ENCODE data around the gene BMP2K.

BMP2K gene

DNA sequence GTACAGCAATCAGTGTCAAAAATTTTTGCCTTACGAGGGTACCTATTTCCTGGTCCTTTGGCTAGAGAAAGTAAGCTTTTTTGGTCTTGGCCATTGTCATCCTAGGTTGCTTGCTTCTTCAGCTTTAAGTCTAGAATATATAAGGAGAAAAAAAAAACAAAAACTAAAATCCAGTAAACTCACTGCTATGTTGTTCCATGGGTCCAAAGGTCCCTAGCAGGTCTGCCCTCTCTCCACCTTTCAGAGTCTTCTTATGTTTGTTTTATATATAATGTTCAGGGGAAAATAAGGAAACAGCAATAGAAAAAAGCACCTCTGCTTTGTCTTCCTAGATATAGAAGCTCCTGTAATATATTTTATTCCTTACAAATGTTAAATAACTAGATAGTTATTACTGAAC is 18.1 kb upstream of the BMP2K start:
- TF ChIP-seq, protein P1, sequence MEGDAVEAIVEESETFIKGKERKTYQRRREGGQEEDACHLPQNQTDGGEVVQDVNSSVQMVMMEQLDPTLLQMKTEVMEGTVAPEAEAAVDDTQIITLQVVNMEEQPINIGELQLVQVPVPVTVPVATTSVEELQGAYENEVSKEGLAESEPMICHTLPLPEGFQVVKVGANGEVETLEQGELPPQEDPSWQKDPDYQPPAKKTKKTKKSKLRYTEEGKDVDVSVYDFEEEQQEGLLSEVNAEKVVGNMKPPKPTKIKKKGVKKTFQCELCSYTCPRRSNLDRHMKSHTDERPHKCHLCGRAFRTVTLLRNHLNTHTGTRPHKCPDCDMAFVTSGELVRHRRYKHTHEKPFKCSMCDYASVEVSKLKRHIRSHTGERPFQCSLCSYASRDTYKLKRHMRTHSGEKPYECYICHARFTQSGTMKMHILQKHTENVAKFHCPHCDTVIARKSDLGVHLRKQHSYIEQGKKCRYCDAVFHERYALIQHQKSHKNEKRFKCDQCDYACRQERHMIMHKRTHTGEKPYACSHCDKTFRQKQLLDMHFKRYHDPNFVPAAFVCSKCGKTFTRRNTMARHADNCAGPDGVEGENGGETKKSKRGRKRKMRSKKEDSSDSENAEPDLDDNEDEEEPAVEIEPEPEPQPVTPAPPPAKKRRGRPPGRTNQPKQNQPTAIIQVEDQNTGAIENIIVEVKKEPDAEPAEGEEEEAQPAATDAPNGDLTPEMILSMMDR (IDR thresholded peaks at IDR 0.05; ENCODE audit: insufficient read depth, low read length, missing control alignments), result no peak
- H3K4me3 ChIP-seq (ENCODE audit: low read depth, low read length), result no peak overlapping the region
- ChIA-PET CTCF (no interaction called here), POLR2A (no interaction called here)
- no peak for DNase-seq (ENCODE audit: low read depth, low spot score)

GRCh38 chr4:78762529-78762928 is 13.6 kb upstream of the BMP2K start:
- DNase-seq (ENCODE audit: low read depth, low spot score), result no peak
- TF ChIP-seq, protein P1 (IDR thresholded peaks at IDR 0.05; ENCODE audit: insufficient read depth, low read length, missing control alignments), result no peak
- no peak overlapping the region for H3K4me3 ChIP-seq (ENCODE audit: low read depth, low read length)
- POLR2A ChIA-PET, result no interaction called here
- CTCF ChIA-PET, result no interaction called here

GRCh38 chr4:78763251-78763650 is 12.9 kb upstream of the BMP2K start:
- DNase-seq (ENCODE audit: low read depth, low spot score), result no peak
- POLR2A ChIA-PET, result no interaction called here
- no peak overlapping the region for H3K4me3 ChIP-seq (ENCODE audit: low read depth, low read length)
- CTCF ChIA-PET, result no interaction called here
- TF ChIP-seq, protein P1 (IDR thresholded peaks at IDR 0.05; ENCODE audit: insufficient read depth, low read length, missing control alignments), result no peak

DNA sequence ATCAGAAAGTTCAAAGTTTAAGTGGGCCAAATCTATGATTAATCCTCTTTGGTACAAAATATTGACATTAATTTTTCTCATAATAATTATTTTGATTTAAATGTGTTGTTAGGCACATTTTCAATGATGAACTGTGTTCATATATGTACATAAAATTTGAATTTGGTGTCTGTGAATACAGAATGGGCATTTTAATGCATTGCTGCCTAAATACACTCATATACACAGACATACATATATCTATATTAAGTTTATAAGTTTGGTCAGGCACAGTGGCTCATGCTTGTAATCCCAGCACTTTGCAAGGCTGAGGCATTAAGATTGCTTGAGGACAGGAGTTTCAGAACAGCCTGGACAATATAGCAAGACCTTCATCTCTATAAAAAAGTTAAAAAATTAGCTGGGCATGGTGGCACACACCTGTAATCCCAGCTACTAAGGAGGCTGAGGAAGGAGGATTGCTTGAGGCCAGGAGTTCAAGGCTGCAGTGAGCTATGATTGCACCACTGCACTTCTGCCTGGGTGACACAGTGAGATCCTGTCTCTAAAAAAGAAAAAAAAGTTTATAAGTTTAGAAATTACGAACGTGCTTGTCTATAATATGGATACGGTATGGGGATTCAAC is 12.3 kb upstream of the BMP2K start:
- no peak overlapping the region for H3K4me3 ChIP-seq (ENCODE audit: low read depth, low read length)
- DNase-seq (ENCODE audit: low read depth, low spot score), result no peak
- POLR2A ChIA-PET, result no interaction called here
- TF ChIP-seq, protein P1 (IDR thresholded peaks at IDR 0.05; ENCODE audit: insufficient read depth, low read length, missing control alignments), result no peak
- CTCF ChIA-PET, result no interaction called here

DNA sequence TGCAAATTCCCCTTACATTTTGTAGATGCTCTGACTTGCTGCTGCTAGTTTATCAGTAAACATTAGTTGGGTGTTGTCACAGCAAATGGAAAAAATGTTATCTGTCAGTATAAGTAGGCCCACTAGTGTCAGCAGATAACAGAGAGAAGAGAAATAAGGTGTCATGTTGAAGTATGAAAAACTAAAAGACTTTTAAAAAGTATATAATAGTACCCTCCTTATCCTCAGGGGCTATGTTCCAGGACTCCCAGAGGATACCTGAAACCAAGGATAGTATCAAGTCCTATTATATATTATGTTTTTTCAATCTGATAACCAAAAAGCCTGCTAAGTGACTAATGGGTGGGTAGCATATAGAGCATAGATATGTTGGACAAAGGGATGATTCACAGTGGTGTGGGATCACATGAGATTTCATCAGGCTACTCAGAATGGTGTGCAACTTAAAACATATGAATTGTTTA is 11.6 kb upstream of the BMP2K start:
- TF ChIP-seq, protein P1 (IDR thresholded peaks at IDR 0.05; ENCODE audit: insufficient read depth, low read length, missing control alignments), result no peak
- no peak for DNase-seq (ENCODE audit: low read depth, low spot score)
- no peak overlapping the region for H3K4me3 ChIP-seq (ENCODE audit: low read depth, low read length)
- ChIA-PET POLR2A (no interaction called here), CTCF (no interaction called here)

GRCh38 chr4:78765432-78766006 is 10.6 kb upstream of the BMP2K start:
- H3K4me3 ChIP-seq (ENCODE audit: low read depth, low read length), result no peak overlapping the region
- ChIA-PET POLR2A (no interaction called here), CTCF (interaction anchor here (1.1 to 1.6 kb wide), 2 partner anchors 9 to 121 kb away, joined by 3 to 4 read pairs; no protein-coding TSS in a partner anchor)
- DNase-seq (ENCODE audit: low read depth, low spot score), result no peak
- TF ChIP-seq, protein P1 (IDR thresholded peaks at IDR 0.05; ENCODE audit: insufficient read depth, low read length, missing control alignments), result no peak

Measured in AG04449 (cell line).